ENCODE data around the gene BABAM1. TPM values are rescaled to one million over a fixed set of nuclear protein-coding genes. Genes with fewer than 3 reads are reported as not detected.

The BABAM1 gene
- total and polyA plus RNA-seq, 12 donors: 64.5 to 88.2 (median 74.4) TPM

GRCh38 chr19:17307876-17308377 is 40.7 kb downstream of the BABAM1 start:
- no peak for DNase-seq
- no peak for ATAC-seq
- intact Hi-C loops (cut with DNase I): loop anchor here in 1 of 10 donors (5.0 kb wide), 1 partner anchor 159 kb away; no protein-coding TSS in a partner anchor
- Histone ChIP-seq H3K4me3 (no peak overlapping the region), H3K27ac (no peak overlapping the region), H3K4me1 (peaks cover 12 to 76% (median 59%) of the 10 kb centered on the region in 9 donors), H3K36me3 (peaks cover 0 to 11% (median 0%) of the 10 kb centered on the region in 9 donors), H3K27me3 (no peaks in the 10 kb centered on the region), H3K9me3 (no peaks in the 10 kb centered on the region)
- TF ChIP-seq CTCF (IDR thresholded peaks at IDR 0.05): no peak
- WGBS, 2 donors: 85 to 90% methylated on average over 8 of the region's 8 CpGs

GRCh38 chr19:17309198-17309964 is 42.1 kb downstream of the BABAM1 start, which contains the start of gene DDA1:
Gene DDA1 (plus strand): TSS chr19:17309563. CDS start chr19:17309655, 92 bp downstream.
- 0% methylated on average over 46 of the region's 46 CpGs for WGBS, 2 donors
- Histone ChIP-seq H3K36me3 (peaks cover 0 to 20% (median 5%) of the 10 kb centered on the region in 9 donors), H3K27me3 (no peaks in the 10 kb centered on the region), H3K9me3 (no peaks in the 10 kb centered on the region), H3K27ac (peak within 1 kb of the TSS in 9 of 10 donors; percentile 71 to 89 (median 80)), H3K4me3 (peak within 1 kb of the TSS; percentile 82 to 97 (median 89)), H3K4me1 (peaks cover 8 to 65% (median 51%) of the 10 kb centered on the region in 9 donors)
- no peak for TF ChIP-seq CTCF (IDR thresholded peaks at IDR 0.05)
- DNase-seq: peak; percentile 97 to 100
- intact Hi-C loops (cut with DNase I): loop anchor here in 1 of 10 donors (5.0 kb wide), 1 partner anchor 158 kb away; no protein-coding TSS in a partner anchor
- peak; percentile 85 to 93 (median 92) for ATAC-seq

GRCh38 chr19:17309965-17310461 is 42.8 kb downstream of the BABAM1 start:
- no peak for TF ChIP-seq CTCF (IDR thresholded peaks at IDR 0.05)
- ATAC-seq: no peak
- intact Hi-C loops (cut with DNase I): loop anchor here in 1 of 10 donors (5.0 kb wide), 1 partner anchor 157 kb away; no protein-coding TSS in a partner anchor
- peaks cover 0 to 25% (median 9%) of the 10 kb centered on the region in 9 donors for H3K36me3 ChIP-seq
- WGBS, 2 donors: 7 to 8% methylated on average over 23 of the region's 23 CpGs
- H3K4me3 ChIP-seq: peak overlapping the region; percentile 82 to 97 (median 89)
- H3K9me3 ChIP-seq: no peaks in the 10 kb centered on the region
- H3K27me3 ChIP-seq: no peaks in the 10 kb centered on the region
- peak overlapping the region in 9 of 10 donors; percentile 71 to 89 (median 80) for H3K27ac ChIP-seq
- peaks cover 8 to 58% (median 44%) of the 10 kb centered on the region in 9 donors for H3K4me1 ChIP-seq
- no peak for DNase-seq

- no peak overlapping the region for H3K4me3 ChIP-seq
- ATAC-seq (no peak), DNase-seq (no peak)
- H3K36me3 ChIP-seq: peaks cover 0 to 40% (median 17%) of the 10 kb centered on the region in 9 donors
- H3K9me3 ChIP-seq: no peaks in the 10 kb centered on the region
- intact Hi-C loops (cut with DNase I): no loop called here
- 72% methylated on average over 11 of the region's 11 CpGs for WGBS, 2 donors
- peaks cover 5 to 50% (median 31%) of the 10 kb centered on the region in 9 donors for H3K4me1 ChIP-seq
- no peaks in the 10 kb centered on the region for H3K27me3 ChIP-seq
- no peak overlapping the region for H3K27ac ChIP-seq
- TF ChIP-seq CTCF (IDR thresholded peaks at IDR 0.05): no peak
Observed at GRCh38 chr19:17311455-17312188, 44.4 kb downstream of the BABAM1 start.
